ENCODE data around the gene TRIM40. TPM values are rescaled to one million over a fixed set of nuclear protein-coding genes. Genes with fewer than 3 reads are reported as not detected.
A peak's percentile ranks its signal among the peaks of the same experiment; 100 is the strongest.

The TRIM40 gene
- total and polyA plus RNA-seq, 2 of the 13 experiments (the other 11 are each of a cell fraction or from before 2014, with no cell fraction given): 0.58 TPM; not detected in 1

GRCh38 chr6:30163090-30163917 lies 27.4 kb downstream of the TRIM40 start, which contains the start of gene TRIM15 (continued):
- TF ChIP-seq ETS1 (CRISPR knock-in tag; IDR thresholded peaks at IDR 0.05): no peak
- no peak for TF ChIP-seq HNRNPK (IDR thresholded peaks at IDR 0.05; ENCODE audit: low read depth, low read length, poor library complexity, severe bottlenecking)
- no peak for TF ChIP-seq MED13 (CRISPR knock-in tag; IDR thresholded peaks at IDR 0.05)
- peak; percentile 61; the same call in 1 of the 3 replicates for TF ChIP-seq MXI1 (IDR thresholded peaks at IDR 0.05; ENCODE audit: borderline replicate concordance, low read depth, low read length)
- peak; percentile 66; the same call in 1 of the 2 replicates for TF ChIP-seq NR2F2 (IDR thresholded peaks at IDR 0.05; ENCODE audit: borderline replicate concordance, low read depth)
- peak; percentile 59; the same call in 1 of the 2 replicates for TF ChIP-seq ZNF788 (CRISPR knock-in tag; IDR thresholded peaks at IDR 0.05; ENCODE audit: borderline replicate concordance)
- TF ChIP-seq HOMEZ (CRISPR knock-in tag; IDR thresholded peaks at IDR 0.05; ENCODE audit: low read depth): peak; percentile 52; the same call in 1 of the 2 replicates
- peak; percentile 91 for TF ChIP-seq GABPB1 (CRISPR knock-in tag; IDR thresholded peaks at IDR 0.05)
- peak; percentile 59 for TF ChIP-seq HDAC2 (CRISPR knock-in tag; IDR thresholded peaks at IDR 0.05)
- peak; percentile 36; the same call in 1 of the 2 replicates for TF ChIP-seq ZNF607 (CRISPR knock-in tag; IDR thresholded peaks at IDR 0.05; ENCODE audit: borderline replicate concordance)
- TF ChIP-seq DMAP1 (CRISPR knock-in tag; IDR thresholded peaks at IDR 0.05): peak; percentile 93
- no peak for TF ChIP-seq MTF1 (CRISPR knock-in tag; IDR thresholded peaks at IDR 0.05)
- TF ChIP-seq ZNF121 (CRISPR knock-in tag; IDR thresholded peaks at IDR 0.05): peak; percentile 55; the same call in 1 of the 2 replicates
- peak; percentile 16 for TF ChIP-seq TBL1XR1 (IDR thresholded peaks at IDR 0.05; ENCODE audit: borderline replicate concordance, low read length, partially characterized antibody)
- TF ChIP-seq STAG1 (CRISPR knock-in tag; IDR thresholded peaks at IDR 0.05): peak; percentile 2; the same call in 1 of the 2 replicates
- TF ChIP-seq CBFB (CRISPR knock-in tag; IDR thresholded peaks at IDR 0.05): no peak
- no peak for TF ChIP-seq CERS6 (CRISPR knock-in tag; IDR thresholded peaks at IDR 0.05)
- no peak for TF ChIP-seq MAF1 (CRISPR knock-in tag; IDR thresholded peaks at IDR 0.05; ENCODE audit: borderline replicate concordance)
- no peak for TF ChIP-seq MLLT10 (CRISPR knock-in tag; IDR thresholded peaks at IDR 0.05)
- TF ChIP-seq CHCHD3 (CRISPR knock-in tag; IDR thresholded peaks at IDR 0.05): no peak
- no peak for TF ChIP-seq TFE3 (CRISPR knock-in tag; IDR thresholded peaks at IDR 0.05)
- peak; percentile 88 for TF ChIP-seq SRY (CRISPR knock-in tag; IDR thresholded peaks at IDR 0.05)
- no peak for TF ChIP-seq MTF2 (CRISPR knock-in tag; IDR thresholded peaks at IDR 0.05; ENCODE audit: borderline replicate concordance)
- TF ChIP-seq ZFP37 (CRISPR knock-in tag; IDR thresholded peaks at IDR 0.05; ENCODE audit: borderline replicate concordance): peak; percentile 85
- TF ChIP-seq BORCS8-MEF2B (CRISPR knock-in tag; IDR thresholded peaks at IDR 0.05): peak; percentile 95
- no peak; the same call in 1 of the 2 replicates for TF ChIP-seq ELF1 (CRISPR knock-in tag; IDR thresholded peaks at IDR 0.05)

All from HepG2 (cell line).